GM21526 (cell line): ENCODE measurements around the gene PLXNA2.

Experiments used
- ATAC-seq: cut with Tn5 transposase; IDR thresholded peaks from one replicate; pipeline ENCODE4 v1.9.1; 2021; ENCODE audit warnings: moderate library complexity; ENCODE audit not compliant: unreplicated experiment, low FRiP score

Gene PLXNA2

DNA sequence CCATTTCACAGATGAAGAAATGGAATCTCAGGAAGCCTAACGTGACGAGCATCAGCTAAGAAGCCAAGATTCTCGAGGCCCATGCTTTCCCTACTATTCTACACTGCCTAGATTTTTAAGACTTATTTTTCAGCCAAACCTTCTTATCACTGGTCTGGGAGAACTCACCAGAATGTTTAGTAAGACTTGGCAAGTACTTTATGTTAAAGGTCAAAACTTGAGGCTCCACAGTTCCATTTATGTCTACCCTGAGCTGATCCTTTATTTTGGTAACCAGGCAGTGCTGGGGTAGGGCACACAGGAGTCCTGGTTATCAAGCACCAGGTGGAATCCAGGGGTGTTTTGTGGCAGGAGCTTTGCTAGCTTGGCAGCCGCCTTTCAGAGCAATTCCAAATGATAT, 16.8 kb downstream of the PLXNA2 start:
- no peak for ATAC-seq

DNA sequence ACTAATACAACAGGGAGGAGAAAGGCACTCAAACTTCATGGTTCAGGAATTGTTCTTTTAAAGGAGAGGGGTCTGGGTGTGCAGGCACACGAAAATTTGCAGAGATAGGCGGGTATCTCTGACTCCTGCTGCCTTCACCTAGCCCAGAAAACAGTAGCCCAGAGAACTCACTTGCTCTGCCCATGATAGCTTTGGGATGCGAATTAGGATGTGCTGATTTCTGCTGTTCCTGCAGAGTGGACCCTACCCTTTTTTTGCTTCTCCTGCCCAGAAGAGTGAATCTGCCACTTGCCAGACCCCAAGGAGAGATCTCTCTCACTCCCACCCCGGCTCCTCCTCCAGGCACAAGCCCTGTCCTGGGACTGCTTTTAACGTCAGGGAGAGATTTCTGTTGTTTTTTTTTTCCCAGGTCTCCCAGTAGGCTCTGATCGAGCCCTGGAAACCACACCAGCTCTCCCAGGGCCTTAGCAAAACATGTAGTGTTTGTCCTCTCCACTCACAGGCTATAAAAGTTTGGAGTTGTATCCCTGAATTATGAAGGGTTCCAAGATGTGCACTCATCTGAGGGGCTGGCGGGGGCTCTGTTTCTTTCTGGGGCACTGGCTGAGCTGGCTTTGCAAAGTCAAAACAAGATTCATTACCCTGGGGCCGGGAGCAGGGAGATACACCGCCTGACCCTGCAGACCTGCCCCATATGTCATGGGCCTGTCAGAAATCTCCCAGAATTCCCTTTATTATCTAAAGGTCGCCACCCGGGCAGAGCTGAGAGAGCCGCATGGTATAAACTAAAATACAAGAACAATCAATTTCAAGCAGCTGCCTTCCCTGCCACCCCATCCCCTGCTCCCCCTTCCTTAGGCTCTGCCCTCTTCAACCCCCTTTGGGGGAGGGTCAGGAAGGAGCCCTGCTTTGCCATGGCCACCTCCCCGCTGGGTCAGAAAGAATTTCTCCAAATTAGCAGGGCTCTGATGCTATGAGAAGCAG, 17.9 kb downstream of the PLXNA2 start:
- no peak for ATAC-seq

DNA sequence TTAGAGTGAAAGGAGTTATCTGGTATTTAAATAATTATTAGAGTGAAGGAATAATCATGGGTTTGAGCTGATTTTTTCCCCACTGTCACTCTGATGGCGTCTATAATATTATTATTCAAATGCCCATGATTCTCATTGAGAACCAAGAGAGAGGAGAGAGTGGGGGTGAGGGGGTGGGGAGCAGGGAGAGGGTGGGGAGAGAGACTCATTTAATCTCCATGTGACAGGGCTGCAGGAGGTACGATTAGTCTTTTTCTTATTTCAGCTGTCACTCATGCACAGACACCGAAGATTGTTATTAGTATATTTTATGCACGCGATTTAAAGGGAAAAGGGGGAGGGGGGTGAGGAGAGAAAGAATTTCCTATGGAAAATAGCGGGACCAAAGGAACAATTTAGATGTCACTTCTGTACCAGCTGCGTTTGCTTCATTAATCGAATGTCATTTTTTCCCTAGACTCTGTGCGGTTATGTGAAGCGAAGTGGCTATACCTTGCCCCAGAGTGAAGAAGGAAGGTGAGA, 19.9 kb downstream of the PLXNA2 start:
- no peak for ATAC-seq

DNA sequence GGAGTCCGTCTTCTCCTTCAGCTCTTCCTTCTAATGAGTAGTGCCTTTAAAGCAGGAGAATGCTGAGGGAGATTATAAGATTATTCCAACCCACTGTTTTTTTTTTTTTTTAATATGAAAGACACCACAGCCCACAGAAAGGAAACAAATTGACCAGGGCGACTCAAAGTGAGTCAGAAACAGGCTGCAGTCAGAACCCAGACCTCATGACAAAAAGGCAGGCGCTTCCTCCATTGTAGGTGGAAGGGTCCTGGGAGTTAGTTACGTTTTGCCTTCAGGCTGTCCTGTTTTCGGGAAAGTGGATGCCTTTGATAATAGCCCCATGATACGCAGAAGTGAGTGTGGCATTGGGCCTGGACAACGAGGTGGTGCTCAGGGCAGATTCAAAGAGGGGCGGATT, 21.0 kb downstream of the PLXNA2 start:
- ATAC-seq, result no peak

DNA sequence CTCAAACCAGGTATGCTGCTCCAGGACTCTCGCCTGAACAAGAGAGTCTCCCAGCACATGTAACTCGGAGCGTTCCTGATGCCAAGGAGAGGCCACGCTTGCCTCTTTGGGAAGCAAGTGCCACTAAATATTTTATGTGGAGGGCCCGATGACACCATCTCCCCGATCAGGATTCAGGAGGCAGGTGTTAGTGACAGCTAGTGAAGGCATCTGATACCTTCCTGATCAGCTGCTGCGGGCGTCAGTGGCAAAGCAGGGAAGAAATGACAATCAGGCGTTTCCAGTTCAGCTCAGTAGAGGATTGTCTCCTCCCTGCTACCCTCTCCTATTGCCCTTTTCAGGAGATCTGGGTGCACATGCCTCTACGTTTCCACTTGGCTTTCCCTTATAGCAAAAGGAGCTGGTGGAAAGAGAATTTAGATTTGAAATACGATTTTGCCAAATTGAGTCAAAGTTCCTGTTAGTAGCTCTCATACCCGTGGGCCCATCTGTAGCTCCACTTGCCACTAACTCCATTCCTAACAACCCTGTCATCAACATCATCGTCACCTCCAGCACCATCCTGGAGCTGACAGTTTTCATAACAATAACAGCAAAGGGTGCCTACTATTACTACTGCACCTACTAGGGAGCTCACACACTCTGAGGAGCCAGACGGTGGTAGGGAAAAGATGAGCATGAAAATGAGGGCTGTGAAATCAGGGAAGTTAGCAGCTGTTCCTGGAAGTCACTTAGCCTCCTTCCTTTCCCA, 21.6 kb downstream of the PLXNA2 start:
- ATAC-seq, result no peak

DNA sequence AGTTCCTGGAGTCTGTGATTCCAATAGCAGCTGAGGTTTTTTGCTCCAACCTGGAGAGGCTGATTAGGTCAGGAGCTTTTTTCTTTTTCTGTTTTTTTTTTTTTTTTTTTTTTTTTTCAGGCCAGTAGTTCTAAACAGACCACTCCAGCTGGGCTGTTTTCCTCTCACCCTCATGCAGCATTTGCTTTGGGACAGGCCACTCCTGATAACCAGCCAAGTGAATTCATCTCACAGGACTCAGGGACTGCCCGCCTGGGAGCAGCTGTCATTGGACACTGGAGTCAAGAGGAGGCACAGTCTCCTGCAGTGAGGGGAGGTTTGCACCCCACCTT, 22.9 kb downstream of the PLXNA2 start:
- no peak for ATAC-seq

DNA sequence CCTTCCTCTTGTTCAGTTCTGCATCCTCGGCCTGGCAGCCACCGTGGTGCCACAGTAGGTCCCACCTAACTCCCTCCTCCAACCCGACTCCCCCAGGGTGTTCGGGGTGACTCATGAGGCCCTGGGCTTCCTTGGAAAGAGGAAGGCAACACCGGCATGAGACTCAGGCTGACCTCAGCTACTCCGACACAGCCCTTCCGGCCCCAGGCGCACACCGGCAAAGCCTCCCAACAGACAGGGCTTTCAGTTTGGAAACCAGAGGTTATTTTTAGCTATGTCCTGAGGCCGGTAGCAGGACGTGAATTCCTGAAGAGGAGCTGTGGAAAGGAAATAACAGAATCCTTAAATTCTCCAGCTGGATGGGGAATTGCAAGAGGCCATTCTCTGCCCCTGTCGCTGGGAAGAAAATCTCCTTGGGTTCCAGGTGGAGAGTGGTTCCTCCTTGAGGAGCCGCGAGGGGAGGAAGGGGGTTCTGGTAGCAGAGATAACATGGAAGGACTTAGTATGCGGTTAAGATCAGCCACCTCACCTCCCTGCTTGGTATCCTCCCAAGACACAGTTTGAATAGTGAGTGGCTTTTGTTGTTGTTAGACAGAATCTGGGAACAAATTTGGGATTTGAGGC, 24.4 kb downstream of the PLXNA2 start:
- ATAC-seq, result no peak

DNA sequence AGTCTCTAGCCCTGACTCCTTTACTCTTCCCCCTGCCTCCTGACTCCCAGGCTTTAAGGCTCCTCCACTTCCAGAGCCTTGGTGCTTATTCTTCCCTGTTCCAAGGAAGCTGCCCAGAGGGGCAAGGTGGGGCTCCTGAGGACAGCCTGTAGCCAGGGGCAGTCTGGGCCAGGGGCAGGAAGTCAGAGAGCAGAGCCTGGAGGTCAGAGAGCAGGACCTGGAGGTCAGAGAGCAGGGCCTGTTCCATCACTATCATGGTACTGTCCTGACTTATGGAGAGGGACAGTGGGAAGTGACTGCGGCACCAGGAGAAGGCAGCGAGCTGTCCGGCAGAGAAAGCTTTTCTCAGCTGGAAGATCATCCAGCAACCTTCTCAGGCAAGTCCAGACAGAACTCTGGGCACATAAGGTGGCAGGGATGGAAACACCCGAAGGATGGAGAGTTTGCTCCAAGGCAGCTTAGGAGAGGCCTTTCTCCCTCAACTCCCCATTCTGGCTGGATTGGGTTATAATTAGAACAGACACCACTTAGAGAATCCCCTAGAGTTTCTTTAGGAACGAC, 25.0 kb downstream of the PLXNA2 start:
- no peak for ATAC-seq

DNA sequence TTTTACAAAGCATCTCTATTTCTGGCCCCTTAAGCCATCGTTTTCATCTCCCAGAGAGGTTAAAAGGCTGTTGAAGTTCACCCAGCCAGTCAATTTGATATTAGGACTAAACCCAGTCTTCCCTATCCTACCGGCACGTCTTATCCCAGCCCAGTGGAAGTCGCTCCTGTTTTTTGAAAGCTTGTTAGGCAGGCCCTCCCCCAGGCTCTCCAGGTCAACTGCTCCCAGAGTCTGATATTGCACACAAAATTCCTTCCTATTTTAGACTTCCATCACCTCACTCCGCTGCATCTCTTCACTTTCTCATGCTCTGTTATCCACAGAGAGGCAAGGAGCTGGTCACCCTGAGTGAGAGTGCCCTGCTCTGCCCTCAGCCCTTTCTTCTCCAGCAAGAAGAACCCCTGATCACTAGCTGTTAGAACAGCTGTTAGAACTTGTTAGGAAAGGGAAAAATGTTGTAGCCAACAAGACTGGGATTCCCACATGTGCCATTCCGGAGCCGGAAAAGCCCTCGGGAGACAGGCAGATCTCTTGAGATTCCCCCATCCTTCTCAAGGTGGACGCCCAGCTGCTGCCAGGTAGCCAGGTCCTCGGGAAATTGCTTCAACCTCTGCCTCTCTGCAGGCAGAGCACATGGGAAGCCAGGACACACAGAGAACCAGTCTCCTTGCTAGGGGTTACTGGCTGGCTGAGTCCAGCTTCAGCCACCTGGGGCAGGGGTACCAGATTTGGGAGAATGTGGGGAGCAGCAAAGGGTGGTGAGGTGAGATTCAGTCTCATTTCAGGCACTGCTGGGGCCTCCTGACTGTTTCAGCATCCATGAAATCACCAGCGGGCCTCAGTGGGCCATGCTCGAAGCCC, 25.7 kb downstream of the PLXNA2 start:
- no peak for ATAC-seq

DNA sequence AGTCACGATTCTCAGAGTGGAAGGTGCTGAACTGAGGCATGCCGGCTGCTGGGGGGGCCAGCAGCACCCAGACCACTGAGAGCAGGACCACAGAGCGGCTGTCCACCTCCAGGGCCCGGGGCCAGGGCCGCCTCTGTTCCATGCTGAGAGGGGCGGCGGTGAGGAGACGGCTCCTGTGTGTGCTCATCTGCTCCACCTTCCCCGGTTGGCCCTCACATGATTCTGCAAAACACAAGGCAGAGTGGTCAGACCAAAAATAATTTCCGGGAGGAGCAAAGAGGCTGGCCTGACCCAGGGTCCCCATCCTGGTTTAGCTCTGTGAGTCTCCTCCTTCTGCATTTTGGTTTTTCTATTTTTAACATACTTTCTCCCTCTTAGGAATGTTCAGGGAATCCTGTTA, 26.4 kb downstream of the PLXNA2 start:
- ATAC-seq, result no peak

DNA sequence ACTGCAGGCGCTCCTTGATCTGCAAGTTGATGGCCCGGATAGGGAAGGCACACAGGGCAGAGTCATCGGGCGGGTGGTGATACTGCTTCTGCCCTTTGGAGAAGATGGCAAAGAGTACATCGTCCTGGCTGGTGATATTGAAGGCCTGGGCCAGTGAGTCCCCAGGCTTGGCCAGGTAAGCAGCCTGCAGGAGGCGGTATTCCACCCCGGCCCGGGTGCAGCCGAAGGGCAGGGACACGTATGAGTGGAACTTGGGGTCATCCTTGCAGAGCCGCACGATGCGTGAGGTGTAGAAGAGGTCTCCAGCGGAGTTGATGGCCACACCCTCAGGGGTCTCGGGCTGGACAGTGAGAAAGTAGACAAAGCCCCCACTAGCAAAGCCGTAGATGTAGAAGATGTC, 27.4 kb downstream of the PLXNA2 start:
- no peak for ATAC-seq

DNA sequence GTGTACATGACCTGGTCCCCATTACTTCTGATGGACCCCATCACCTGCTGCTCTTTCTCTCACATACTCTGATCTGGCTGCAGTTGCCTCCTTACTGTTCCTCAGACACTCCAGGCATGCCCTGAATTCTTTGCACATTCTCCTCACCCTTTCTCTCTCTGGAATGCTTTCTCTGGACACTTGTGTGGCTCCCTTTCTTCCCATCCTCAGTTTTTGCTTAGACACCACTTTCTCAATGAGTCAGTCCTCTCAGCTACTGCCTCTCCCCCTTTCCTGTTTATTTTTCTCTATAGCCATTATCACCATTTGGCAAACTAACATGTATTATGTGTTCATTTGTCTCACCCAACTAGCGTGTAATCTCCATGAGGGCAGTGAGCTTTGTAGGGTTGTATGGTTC, 28.1 kb downstream of the PLXNA2 start:
- ATAC-seq, result no peak

DNA sequence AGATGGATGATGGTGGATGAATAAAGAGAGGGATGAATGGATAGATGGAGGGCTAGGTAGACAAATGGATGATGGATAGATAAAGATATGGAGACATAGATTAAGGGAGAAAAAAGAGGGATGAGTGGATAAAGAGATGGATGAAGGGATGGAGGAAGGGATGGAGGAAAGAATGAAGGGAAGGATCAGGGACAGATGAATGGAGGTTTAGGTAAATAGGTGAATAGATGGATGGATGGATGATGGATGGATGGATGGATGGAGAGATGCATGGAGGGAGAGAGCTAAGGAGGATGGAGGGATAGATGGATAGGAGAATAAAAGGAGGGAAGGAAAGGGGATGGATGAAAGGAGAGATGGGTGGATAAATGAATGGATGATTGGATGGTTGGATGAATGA, 28.8 kb downstream of the PLXNA2 start:
- no peak for ATAC-seq

DNA sequence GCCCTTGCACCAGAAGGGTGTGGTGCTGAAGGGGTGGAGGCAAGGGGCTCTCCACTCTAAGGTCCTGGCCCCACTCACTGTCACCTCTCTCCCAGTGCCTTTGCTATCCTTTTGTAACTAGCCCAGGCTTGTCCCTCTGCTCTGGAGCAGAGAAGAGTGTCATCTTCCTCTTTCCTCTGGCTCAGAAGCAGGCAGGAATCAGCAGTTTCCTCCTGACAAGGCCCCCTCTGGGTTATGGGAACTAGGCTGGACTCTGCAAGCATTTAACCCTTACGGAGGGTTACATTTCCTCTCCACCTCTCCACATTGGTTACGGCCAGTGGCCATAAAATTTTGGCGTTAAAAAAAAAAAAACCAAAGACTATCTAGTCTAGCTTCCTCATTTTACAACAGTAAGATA, 30.4 kb downstream of the PLXNA2 start:
- no peak for ATAC-seq

DNA sequence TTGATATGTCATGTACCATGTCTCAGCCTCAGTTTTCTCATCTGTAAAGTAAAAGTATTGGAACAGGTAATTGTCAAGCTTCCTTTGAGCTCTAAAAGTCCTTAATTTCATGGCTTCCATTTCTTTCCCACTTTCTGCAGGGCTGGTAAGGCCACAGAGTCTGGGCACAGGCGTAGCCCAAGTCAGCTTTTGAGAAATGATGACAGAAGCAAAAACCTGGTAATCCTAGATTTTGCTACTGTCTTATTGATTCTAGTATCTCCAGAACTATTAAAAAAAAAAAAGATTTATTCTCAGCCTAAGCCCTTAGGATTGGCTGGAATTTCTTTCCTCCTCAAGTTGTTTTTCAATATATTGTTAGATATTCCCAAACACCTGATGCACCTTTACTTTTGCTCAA, 31.3 kb downstream of the PLXNA2 start:
- ATAC-seq, result no peak

DNA sequence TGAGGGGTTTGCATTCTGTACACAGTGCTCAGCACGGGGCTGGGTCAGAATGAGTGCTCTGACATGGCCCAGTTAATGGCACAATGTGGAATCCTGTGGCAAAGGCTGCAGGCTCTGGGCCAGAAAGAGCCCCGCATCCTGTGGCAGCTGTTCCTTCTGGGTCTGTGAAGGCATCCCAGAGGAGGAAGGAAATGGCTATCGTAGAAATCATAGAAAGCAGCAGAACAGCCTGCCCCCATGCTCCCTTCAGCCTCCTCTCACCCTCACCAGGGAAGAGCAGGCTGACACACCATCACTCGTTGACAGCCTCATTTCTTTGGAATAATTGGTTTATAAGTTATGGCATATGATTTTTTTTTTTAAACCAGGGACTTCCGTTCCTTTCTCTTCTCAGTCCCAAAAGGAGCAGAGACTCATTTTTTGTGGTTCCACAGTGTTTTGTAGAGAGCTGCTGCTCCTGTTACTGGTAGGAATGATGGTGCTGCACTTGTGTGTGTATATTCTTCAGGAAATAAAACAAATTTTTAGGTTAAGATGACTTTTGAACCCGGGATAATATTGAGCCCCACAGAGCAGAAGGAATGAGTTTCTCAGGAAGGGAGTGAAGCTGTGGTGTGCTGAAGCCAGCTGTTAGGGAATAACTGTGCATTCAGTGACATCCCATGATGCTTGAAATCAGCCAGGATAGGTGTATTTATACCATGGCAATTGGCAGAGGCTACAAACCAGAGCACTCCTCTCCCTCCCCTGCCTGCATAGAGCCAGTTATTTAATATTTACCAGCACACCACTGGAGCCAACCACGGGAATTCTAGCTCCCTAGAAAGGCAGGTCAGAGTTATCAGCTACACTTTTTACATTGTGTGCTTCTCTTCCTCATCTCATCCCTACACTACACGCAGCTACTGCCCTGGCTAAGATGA, 32.0 kb downstream of the PLXNA2 start:
- no peak for ATAC-seq

DNA sequence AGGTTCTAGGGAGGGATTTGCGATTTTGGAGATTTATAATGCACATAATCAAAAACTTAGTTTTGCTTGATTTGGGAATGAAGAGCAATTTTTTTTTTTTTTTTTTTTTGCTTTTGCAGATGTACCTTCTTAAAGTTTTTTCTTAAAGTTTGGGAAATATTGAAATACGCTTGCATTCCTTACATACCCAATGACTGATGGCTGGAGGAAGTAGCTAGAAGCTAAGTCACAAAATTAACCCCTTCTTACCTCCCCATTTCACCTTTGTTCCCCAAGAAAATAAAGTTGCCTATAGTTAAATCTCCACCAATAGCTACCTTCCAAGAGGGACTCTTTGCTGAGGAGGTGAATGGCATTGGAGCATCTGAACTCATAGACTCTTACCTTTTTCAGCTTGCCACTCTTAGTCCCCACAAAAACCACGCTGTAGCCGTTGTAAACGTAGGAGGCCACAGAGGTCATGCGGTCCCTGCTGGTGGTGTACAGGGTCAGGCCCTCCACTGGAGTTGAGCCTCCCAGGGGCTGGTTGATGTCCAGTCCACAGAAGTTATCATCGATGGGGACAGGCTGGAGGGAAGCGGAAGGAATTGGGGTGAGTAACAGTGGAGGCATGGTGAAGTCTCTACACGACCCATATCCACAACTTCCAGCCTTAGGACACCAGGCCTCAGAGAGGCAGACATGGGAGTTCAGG, 34.1 kb downstream of the PLXNA2 start:
- no peak for ATAC-seq

DNA sequence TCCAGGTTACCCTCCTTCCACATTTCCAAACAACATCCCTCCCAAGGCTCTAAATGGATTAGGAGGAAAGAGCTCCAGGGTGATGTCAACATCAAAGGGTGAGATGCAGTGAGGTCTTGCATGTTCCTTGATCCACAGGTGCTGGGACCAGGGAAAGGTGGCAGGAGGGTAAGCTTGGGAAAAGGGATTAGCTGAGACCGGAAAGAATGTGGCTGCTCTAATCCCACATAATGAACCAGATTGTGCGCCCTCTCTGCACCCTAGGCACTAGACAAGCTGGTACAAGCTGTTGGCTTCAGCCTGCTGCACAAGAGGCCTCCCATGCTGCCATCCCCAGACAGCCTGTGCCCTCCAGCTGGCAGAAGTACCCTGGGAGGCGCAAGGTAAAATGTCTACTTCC, 34.9 kb downstream of the PLXNA2 start:
- ATAC-seq, result no peak
